HG03135 (cell line): Measurements from ENCODE around the gene SMIM44.

Experiments used
- ATAC-seq: cut with Tn5 transposase; IDR thresholded peaks from one replicate; pipeline ENCODE4 v1.9.1; 2021; ENCODE audit warnings: mild to moderate bottlenecking, moderate library complexity; ENCODE audit not compliant: unreplicated experiment

SMIM44 gene

GRCh38 chr19:3501780-3502179 is 18.5 kb upstream of the SMIM44 start:
- no peak for ATAC-seq

GRCh38 chr19:3500429-3501101 is 17.3 kb upstream of the SMIM44 start, which contains the start of gene DOHH:
TSS of gene DOHH (minus strand) at chr19:3500674. CDS start at chr19:3496814, 3,860 bp downstream.
- ATAC-seq: peak; percentile 81

DNA sequence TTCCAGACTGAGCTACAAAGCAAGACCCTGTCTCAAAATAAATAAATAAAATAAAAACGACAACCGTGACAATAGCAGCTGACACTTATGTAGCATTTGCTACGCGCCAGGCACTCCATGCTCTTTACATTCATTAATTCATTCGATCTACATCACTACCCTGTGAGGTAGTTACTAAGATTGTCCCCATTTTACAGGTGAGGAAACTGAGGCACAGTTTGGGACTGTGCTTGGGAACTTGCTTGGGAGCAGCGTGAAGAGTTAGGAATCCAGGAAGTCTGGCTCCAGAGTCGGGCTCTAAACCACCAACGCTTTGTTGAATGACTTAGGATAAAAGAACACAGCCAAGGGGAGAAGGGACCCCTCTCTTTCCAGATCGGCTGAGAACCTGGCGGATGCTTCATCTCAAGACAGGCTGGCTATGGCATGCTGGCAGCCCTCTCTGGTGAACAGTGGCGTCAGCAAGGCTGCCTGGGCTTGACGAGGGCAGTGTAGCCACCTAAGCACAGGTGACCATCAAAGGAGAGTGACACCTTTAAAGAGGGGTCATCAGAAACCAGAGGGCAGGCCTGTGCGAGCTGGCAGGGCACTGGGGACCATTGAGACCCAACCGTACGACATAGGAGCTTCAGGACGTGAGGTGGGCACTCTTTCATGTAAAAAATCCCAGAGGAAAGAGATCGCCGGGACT is 16.6 kb upstream of the SMIM44 start:
- ATAC-seq: peak; percentile 5

- no peak for ATAC-seq
These were observed 14.7 kb upstream of the SMIM44 start for GRCh38 chr19:3497757-3498520.

DNA sequence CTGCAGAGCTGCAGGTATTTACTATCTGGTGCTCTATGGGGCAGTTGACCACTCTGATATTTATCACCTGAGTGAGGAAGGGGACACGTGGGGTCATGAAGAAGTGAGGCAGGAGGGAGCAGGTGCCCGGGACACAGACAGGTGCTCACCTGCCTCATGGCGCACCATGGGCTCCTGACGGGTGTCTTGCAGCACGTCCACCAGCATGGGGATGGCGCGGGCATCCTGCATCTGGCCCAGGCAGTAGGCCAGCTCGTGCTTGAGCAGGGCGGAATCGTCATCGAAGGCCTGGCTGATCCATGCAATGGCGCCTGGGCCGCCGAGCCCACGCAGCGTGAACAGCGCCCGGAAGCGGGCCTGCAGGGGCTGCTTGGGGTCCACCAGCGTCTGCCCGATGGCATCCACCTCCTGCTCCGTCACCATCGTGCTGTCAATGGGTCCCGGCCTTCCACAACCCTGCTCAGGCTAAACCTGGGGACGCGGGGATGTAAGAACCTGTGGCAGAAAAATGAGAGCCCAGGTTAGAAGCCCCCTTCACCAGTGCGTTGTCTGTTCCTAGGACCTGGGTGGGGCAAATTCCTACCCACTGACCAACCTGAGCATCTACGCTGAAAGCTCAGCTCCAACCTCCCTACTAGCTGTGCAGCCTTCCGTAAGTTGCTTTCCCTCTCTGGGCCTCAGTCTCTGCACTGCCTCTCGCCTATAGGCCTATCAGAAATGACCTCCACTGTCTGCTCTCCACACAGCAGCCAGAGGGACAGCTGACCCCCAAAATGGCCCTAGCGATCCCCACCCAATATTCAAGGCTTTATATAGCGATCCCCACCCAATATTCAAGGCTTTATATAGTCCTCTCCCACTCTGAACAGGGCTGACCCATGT is 13.4 kb upstream of the SMIM44 start:
- ATAC-seq: no peak

- no peak for ATAC-seq
These were observed 11.3 kb upstream of the SMIM44 start for GRCh38 chr19:3494559-3494958.

- no peak for ATAC-seq
These were observed 10.8 kb upstream of the SMIM44 start for GRCh38 chr19:3494051-3494450.

DNA sequence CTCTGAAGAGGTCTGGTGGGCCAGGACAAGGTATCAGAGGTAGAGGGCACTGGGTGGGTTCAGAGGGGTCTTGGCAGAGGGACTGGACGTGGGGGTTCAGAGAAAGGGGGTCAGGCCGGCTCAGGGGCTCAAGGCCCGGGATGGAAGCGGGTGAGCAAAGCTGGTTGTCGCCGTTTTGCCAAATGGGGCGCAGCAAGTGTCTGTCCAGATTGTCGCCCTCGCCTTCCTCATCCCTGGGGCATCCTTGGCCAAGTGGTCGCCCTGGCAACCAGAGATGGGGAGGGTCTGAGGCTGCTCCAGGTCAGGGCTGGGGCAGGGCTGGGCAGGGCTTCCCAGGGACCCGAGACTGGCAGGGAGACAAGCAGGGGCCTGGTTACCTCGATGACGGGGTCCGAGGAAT is 10.4 kb upstream of the SMIM44 start:
- ATAC-seq: no peak

DNA sequence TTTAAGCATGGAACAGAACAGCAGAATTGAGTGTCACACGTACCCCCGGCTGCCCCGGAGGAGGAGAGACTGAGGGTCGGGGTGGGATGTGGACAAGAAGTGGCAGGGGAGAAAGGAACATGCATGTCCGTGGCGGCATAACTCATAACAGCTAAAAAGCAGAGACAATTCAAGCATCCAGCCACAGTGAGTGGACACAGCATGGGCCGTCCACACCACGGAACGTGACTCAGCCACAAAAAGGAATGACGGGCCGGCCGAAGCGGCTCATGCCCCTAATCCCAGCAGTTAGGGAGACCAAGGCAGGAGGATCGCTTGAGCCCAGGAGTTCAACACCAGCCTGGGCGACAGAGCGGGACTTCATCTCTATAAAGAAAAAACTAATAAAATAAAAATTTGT is 9.7 kb upstream of the SMIM44 start:
- no peak for ATAC-seq

DNA sequence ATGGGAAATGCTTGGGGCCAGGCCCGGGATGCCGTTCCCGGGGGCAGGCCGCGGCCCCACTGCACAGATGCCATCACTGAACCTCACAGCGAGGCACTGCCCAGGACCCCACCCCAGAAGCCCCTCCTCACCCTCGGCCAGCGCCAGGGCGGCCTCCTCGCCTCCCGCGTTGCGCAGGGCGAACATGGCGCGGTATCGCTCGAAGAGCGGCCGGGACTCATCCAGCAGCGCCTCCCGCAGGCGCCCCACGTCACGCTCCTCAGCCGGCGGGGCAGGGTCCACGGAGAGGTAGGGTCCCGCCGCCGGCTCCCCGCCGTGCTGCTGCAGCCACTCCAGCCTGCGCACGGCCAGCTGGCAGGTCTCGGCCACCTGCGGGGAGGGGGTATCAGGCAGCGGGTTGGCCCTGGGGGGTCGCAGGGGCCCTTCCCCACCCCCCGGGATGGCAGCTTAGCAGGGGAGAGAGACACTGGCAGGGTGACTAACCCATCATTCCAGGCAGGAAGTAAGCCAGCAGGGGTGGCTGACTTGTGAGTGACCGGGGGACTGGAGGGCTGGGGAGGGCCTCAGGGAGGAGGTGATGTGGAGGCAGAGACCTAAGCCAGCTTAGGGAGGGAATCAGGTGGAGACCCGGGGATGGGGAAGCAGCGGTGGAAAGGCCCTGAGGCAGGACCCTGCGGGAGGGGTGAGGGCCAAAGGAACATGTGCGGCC is 9.0 kb upstream of the SMIM44 start:
- no peak for ATAC-seq

DNA sequence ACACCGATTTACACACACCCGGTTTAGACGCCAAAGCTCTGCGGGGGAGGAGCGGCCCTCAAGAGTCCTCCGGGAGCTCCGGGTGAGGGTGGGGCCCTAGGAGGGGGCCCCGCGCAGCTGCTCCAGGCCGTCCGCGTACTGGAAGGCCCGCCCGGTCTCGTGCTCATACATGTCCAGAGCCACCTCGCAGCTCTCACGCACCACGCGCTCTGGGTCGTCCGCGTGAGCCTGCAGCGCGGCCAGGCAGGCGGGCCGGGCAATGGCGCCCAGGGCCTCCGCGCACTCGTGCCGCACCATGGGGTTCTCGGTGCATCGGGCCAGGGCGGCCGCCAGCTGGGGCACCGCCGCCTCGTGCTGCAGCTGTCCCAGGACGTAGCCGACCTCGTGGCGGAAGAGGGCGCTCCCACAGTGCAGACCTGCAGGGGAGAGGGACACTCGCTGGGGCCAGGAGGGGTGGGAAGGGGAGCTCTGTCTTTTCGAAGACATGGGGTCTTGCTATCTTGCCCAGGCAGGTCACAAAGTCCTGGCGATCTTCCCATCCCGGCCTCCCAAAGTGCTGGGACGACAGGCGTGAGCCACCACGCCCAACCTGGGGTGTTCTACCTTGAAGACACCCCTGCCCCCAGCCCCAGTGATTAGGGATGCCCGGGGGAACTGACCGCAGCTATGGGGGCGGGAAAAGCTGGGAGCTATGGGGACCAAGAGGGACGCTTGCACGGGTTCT is 8.3 kb upstream of the SMIM44 start:
- ATAC-seq: no peak

- ATAC-seq: no peak
These were observed 575 bp downstream of the SMIM44 start for GRCh38 chr19:3482507-3483225.

- ATAC-seq: no peak
These were observed 1.8 kb downstream of the SMIM44 start for GRCh38 chr19:3481241-3482090.

DNA sequence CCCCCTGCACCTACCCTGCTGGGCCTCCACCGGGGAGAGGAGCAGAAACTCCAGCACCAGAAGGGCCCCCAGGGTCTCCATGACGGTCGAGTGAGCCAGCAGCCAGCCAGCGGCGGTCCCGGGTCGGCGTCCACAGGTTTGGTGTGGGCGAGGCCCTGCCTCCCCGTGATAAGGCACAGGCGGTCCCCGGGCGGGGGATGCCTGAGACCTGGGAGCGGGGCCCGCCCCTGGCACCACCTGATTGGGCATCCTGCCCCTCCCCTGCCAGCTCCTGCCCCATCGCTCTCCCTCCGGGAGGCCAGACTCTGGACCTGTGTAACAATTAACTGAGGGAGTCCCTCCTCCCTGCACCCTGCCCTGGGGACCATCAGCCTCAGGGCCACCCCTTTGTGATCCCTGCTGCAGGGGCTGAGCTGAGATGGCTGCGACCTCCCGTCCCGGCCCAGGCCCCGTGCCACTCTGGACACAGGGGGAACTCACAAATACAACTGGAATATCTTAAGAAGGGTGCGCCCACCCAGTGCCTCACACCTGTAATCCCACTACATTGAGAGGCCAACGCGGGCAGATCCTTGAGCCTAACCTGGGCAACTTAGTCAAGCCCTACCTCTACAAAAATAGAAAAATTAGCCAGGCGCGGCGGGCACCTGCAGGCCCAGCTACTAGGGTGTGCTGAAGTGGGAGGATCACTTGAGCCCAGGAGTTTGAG is 2.7 kb downstream of the SMIM44 start, which contains the start of gene SMIM24:
TSS of gene SMIM24 (minus strand) at position 143 of the 709 bp plus-strand sequence. CDS start at position 81, 62 bp downstream.
- no peak for ATAC-seq

DNA sequence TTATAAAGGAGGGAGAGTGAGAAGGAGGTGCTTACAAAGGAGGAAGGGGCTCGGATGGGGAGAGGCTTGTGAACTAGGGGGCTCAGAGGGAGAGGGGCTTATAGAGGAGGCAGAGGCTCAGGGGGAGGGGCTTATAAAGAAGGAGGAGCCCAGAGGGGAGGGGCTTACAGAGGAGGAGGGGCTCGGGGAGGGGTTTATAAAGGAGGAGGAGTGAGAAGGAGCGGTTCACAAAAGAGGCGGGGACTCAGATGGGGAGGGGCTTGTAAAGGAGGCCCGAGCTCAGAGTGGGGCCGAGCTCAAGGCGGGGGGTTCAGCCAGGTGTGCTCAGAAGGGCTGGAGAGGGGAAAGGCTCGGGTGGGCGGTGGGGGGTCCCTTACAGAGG is 3.4 kb downstream of the SMIM44 start:
- ATAC-seq: no peak

- no peak for ATAC-seq
These were observed 3.9 kb downstream of the SMIM44 start for GRCh38 chr19:3479177-3479833.
